Loucy (cell line): ENCODE results near the gene DLGAP1.
A peak's percentile ranks its signal among the peaks of the same experiment; 100 is the strongest.

Source experiments
- H2AFZ ChIP-seq: fragments of 200-600 bp; sonication (generic); 2 replicates; pipeline ENCODE4 v1.6.0; 2016; ENCODE audit warnings: antibody characterized with exemption, mild to moderate bottlenecking, low read length, moderate library complexity
- H3F3A ChIP-seq: fragments of 200-600 bp; 2 replicates; pipeline ENCODE4 v1.6.0; 2016; ENCODE audit warnings: antibody characterized with exemption, low read depth, mild to moderate bottlenecking
- H3K27me3 ChIP-seq: fragments of 200-600 bp; sonication (generic); 2 replicates; pipeline ENCODE4 v1.6.1; 2014; ENCODE audit warnings: low read length, mild to moderate bottlenecking; ENCODE audit not compliant: insufficient read depth, poor library complexity, severe bottlenecking
- H3K36me3 ChIP-seq: fragments of 200-600 bp; sonication (generic); 2 replicates; pipeline ENCODE4 v1.6.1; 2016; ENCODE audit warnings: low read length; ENCODE audit not compliant: insufficient read depth
- H3K4me1 ChIP-seq: fragments of 200-600 bp; sonication (generic); 2 replicates; pipeline ENCODE4 v1.5.1; 2014; ENCODE audit warnings: low read length, mild to moderate bottlenecking; ENCODE audit not compliant: insufficient read depth, poor library complexity, severe bottlenecking
- H3K4me2 ChIP-seq: fragments of 200-600 bp; sonication (generic); 2 replicates; pipeline ENCODE4 v1.6.0; 2014; ENCODE audit warnings: antibody characterized with exemption, low read length, low read depth, mild to moderate bottlenecking; ENCODE audit not compliant: poor library complexity, severe bottlenecking
- H3K4me3 ChIP-seq: fragments of 200-600 bp; sonication (generic); 2 replicates; pipeline ENCODE4 v1.5.1; 2014; ENCODE audit warnings: low read length, mild to moderate bottlenecking, mixed read lengths; ENCODE audit not compliant: poor library complexity, severe bottlenecking
- H3K79me2 ChIP-seq: fragments of 200-600 bp; sonication (generic); 2 replicates; pipeline ENCODE4 v1.6.1; 2014; ENCODE audit warnings: low read length; ENCODE audit not compliant: insufficient read depth
- H3K9ac ChIP-seq: fragments of 200-600 bp; sonication (generic); 2 replicates; pipeline ENCODE4 v1.6.0; 2014; ENCODE audit warnings: mild to moderate bottlenecking, low read depth, low read length, moderate library complexity; ENCODE audit not compliant: poor library complexity, severe bottlenecking
- H3K9me2 ChIP-seq: fragments of 200-600 bp; sonication (generic); replicated peaks from 2 replicates; pipeline ENCODE4 v1.6.1; 2016; ENCODE audit warnings: low read depth, low read length, mixed read lengths
- H3K9me3 ChIP-seq: fragments of 200-600 bp; sonication (generic); 2 replicates; pipeline ENCODE4 v1.6.1; 2014; ENCODE audit warnings: mild to moderate bottlenecking, antibody characterized with exemption, low read length, low read depth; ENCODE audit not compliant: insufficient read depth
- H4K20me1 ChIP-seq: fragments of 200-600 bp; sonication (generic); 2 replicates; pipeline ENCODE4 v1.6.0; 2014; ENCODE audit warnings: antibody characterized with exemption, low read length, mild to moderate bottlenecking; ENCODE audit not compliant: insufficient read depth, poor library complexity, severe bottlenecking
- CTCF ChIP-seq: fragments of 200-600 bp; sonication (generic); conservative IDR thresholded peaks from 2 replicates; pipeline ENCODE4 v1.5.1; 2014; ENCODE audit warnings: mild to moderate bottlenecking, antibody characterized with exemption, low read length
- EZH2phosphoT487 ChIP-seq: fragments of 200-600 bp; IDR thresholded peaks from 2 replicates; pipeline ENCODE4 v1.6.1; 2018; ENCODE audit warnings: antibody characterized with exemption, mild to moderate bottlenecking, moderate library complexity, borderline replicate concordance

Gene DLGAP1

GRCh38 chr18:3460823-3461398, 994.2 kb downstream of the DLGAP1 start:
- Histone ChIP-seq H3K36me3 (peaks cover 43% of the 10 kb centered on the region), H3K9ac (no peak overlapping the region), H3K4me1 (peaks cover 22% of the 10 kb centered on the region), H3K79me2 (peaks cover 39% of the 10 kb centered on the region), H3K27me3 (no peaks in the 10 kb centered on the region), H3K4me2 (no peak overlapping the region), H4K20me1 (peaks cover 17% of the 10 kb centered on the region), H3K9me3 (0 out of 2 replicates have a peak, but pooled peaks cover 8% of the 10 kb centered on the region), H3K9me2 (no peaks in the 10 kb centered on the region), H3F3A (no peaks in the 10 kb centered on the region), H3K4me3 (no peak overlapping the region), H2AFZ (no peak overlapping the region)
- TF ChIP-seq CTCF = no peak
- TF ChIP-seq EZH2phosphoT487 = no peak

GRCh38 chr18:3458952-3459853, 995.9 kb downstream of the DLGAP1 start:
- H3K4me1 ChIP-seq = peaks cover 36% of the 10 kb centered on the region
- H3K4me2 ChIP-seq = peak overlapping the region; percentile 14
- 0 out of 2 replicates have a peak, but pooled peaks cover 8% of the 10 kb centered on the region for H3K9me3 ChIP-seq
- peaks cover 33% of the 10 kb centered on the region for H4K20me1 ChIP-seq
- H3K4me3 ChIP-seq = no peak overlapping the region
- H2AFZ ChIP-seq = no peak overlapping the region
- H3K27me3 ChIP-seq = no peaks in the 10 kb centered on the region
- H3F3A ChIP-seq = no peaks in the 10 kb centered on the region
- H3K79me2 ChIP-seq = peaks cover 56% of the 10 kb centered on the region
- TF ChIP-seq CTCF (no peak), EZH2phosphoT487 (no peak)
- H3K9ac ChIP-seq = no peak overlapping the region
- peaks cover 43% of the 10 kb centered on the region for H3K36me3 ChIP-seq
- H3K9me2 ChIP-seq = no peaks in the 10 kb centered on the region

DNA sequence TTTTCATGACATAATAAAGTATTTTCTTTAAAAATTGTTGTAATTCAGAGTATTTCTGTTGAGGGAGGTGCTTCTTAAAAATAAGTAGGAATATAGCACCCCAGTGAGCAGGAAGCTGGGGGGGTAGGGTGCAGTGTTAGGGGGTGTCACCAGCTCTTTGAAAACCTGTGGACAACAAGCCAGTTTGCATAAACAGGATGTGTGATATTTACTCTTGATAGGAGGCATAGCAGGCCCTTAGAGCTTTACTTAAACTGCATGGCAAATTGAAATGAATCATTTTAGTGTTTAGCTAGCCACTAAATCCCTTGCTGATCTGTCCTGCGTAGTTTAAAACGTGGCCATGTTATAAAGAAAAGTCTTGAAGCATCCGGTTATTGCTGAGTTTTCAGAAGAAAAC, 996.7 kb downstream of the DLGAP1 start:
- H3K9ac ChIP-seq = no peak overlapping the region
- no peak overlapping the region for H2AFZ ChIP-seq
- H3K9me3 ChIP-seq = 0 out of 2 replicates have a peak, but pooled peaks cover 8% of the 10 kb centered on the region
- peaks cover 43% of the 10 kb centered on the region for H3K36me3 ChIP-seq
- H3K4me3 ChIP-seq = no peak overlapping the region
- no peak for TF ChIP-seq CTCF
- TF ChIP-seq EZH2phosphoT487 = no peak
- H3F3A ChIP-seq = no peaks in the 10 kb centered on the region
- peaks cover 44% of the 10 kb centered on the region for H3K4me1 ChIP-seq
- no peaks in the 10 kb centered on the region for H3K27me3 ChIP-seq
- peaks cover 64% of the 10 kb centered on the region for H3K79me2 ChIP-seq
- H3K9me2 ChIP-seq = no peaks in the 10 kb centered on the region
- peaks cover 41% of the 10 kb centered on the region for H4K20me1 ChIP-seq
- H3K4me2 ChIP-seq = peak overlapping the region; percentile 14
